NCI-H748 (cell line): ENCODE results near the gene STIMATE.

Experiments
- DNase-seq: peaks from one replicate; lab custom pipeline; 2025; ENCODE audit not compliant: unreplicated experiment; lab: John Stamatoyannopoulos, UW

STIMATE gene

DNA sequence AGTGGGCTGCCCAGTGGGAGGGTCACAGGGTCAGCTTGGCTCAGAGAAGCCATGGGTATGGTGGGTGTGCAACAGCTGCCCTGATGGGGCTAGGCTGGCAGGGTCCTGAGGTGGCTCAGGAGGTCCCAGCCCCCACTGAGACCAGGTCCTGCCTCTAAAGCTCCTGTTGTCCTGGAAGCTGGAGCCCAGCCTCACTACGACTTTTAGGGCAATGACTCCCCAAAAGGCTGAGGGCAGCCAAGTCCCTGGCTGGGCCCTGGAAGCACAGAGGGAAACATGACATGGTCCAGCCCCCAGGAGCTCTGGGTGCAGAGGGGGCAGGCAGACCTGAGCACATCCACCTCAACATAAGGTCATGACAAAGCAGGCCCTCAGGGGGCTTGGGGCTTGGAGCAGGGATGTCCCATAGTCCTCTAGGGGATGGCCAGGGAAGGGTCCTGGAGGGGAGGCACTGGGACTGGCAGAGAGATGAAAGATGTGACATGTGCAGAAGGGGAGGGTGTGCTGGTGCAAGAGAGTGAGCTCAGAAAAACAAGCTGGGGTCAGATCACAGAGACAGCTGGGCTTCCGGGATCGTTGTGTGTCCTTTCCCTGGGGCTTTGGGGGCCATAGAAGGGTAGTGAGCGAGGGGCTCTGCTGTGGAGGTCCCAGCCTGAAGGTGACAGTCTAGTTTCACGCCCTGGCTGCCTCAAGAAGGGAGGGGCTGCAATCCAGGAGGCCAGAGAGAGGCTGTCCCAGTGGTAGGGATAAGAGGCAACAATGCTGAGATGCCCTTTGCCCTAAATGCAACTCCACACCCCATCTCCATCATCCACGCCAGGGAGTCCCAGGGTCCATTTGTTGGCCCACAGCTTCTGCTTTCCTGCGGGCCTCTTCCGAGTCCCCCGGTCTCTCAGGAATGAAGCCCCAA, 103.4 kb downstream of the STIMATE start:
- DNase-seq: no peak

DNA sequence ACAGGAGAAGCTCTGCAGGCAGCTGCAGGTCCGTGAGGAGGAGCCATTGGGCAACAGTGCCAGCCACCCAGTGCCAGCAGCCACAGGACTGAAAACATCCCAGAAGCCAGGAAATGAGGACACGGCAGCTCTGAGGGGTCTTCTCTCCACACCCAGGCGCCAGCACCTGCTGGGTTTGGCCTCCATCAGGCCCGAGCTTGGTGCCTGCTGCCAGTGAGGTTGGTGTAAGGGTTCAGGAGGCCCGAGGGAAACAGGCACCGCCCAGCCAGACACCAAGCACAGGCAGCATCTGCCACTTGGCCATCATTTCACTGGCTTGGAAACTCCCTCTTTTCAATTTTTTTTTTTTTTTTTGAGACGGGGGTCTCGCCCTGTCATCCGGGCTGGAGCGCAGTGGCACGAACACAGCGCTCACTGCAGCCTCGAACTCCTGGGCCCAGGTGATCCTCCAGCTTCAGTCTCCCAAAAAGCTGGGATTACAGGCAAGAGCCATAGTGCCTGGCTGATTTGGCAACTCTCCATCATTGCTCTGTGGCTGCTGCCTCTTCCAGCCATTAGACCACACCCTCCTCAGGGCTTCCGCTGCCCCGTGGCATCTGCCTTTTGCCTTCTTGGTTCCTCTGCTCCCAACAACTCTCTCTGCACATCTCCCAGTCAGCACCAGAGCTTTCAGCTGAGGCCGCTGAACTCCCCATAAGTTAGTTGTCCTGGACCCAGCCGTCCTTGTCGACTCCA, 104.2 kb downstream of the STIMATE start:
- peak; percentile 7 for DNase-seq

DNA sequence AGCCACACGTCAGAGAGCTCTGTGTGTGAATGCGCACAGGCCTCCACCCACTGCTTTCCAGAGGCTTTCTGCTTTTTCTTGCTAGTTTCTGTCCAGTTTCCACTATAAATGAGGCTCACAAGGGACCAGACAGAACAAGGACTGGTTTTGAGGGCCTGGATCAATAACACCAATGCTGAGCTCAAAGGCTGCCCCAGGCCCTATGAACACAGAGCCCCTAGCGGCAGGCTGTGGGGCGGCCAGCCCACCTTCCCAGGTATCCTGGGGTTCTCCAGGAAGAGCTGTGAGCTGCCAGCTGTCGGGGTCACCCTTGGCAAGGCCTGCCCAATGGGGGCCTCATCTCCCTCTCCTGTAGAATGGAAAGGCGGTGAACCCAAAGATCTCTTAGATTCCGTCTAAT, 104.9 kb downstream of the STIMATE start:
- no peak for DNase-seq

DNA sequence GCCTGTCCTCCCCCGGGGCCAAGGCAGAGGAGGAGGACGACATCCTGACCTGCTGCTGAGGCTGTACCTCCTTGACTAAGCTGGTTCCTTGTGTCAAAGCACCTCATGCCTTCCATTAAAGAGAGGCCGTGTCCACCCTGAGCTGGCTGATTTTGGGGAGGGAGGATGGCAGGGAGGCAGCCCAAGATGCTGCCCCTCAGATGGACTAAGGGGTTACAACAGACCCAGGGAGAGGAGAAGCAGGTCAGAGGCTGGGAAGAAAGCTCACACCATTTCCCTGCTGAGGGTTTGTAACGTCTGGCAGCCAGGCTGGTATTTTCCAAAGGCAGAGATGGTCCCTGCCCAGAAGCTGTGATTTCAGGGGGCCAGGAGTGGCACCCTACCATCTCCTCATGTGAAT, 105.4 kb downstream of the STIMATE start:
- DNase-seq: no peak

DNA sequence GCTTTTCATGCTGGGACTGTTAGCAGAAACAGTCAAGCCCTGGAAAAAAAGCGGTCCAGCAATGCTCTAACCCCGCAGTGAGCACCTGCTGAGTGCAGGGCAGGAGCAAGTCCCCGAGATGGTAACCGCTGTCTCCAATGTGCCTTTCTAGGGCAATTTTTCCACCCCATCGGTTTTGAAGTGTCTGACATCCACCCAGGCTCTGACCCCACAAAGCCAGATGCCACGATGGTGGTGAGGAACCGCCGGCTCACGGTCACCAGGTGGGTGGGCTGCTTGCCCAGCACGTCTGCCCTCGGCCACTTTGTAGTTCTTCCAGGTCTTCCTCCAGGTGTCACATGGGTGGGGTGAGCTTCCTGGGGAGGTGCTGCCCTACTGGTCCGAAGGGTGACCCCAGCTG, 106.0 kb downstream of the STIMATE start:
- no peak for DNase-seq

DNA sequence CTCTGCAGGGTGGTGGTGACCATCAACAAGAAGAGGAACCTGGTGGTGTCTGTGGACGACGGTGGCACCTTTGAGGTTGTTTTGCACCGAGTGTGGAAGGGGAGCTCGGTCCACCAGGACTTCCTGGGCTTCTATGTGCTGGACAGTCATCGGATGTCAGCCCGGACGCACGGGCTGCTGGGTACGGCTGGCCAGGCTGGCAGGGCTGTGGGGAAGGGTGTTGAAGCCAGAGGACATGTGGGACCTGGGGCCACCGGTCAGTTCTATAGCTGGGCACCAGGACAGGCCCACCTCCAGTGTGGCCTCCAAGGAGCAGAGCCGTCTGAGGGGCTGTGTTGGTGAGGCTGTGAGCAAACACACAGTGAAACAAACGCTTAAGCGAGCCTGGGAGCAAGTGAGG, 106.6 kb downstream of the STIMATE start:
- DNase-seq: no peak

DNA sequence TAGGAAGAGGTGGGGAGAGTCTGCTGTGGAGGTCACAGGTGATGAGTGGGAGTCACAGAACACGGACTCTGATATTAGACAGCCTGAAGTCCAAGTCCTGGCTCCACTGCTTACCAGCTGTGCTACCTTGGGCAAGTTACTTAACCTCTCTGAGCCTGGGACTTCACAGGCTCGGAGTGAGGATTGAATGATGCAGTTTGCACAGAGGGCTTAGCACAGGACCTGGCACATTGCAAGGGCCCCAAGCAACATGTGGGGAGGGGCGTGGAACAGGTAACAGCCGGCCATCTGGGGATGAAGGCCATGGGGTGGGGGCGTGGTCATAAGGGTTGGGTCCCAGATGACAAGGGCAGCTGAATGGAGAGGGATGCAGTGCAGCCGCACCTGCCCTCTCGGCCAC, 107.0 kb downstream of the STIMATE start:
- DNase-seq: no peak

DNA sequence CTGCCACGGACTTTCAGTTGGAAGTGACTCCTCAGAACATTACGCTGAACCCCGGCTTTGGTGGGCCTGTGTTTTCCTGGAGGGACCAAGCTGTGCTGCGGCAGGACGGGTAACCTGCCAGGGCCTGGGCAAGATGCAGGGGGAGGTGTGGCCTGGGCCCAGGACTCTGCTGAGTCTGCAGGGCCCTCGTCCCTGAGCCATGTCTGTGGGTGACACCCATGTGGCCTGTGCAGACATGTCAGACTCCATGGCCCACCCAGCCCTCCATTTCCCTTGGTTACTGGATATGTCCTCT, 107.7 kb downstream of the STIMATE start:
- no peak for DNase-seq

DNA sequence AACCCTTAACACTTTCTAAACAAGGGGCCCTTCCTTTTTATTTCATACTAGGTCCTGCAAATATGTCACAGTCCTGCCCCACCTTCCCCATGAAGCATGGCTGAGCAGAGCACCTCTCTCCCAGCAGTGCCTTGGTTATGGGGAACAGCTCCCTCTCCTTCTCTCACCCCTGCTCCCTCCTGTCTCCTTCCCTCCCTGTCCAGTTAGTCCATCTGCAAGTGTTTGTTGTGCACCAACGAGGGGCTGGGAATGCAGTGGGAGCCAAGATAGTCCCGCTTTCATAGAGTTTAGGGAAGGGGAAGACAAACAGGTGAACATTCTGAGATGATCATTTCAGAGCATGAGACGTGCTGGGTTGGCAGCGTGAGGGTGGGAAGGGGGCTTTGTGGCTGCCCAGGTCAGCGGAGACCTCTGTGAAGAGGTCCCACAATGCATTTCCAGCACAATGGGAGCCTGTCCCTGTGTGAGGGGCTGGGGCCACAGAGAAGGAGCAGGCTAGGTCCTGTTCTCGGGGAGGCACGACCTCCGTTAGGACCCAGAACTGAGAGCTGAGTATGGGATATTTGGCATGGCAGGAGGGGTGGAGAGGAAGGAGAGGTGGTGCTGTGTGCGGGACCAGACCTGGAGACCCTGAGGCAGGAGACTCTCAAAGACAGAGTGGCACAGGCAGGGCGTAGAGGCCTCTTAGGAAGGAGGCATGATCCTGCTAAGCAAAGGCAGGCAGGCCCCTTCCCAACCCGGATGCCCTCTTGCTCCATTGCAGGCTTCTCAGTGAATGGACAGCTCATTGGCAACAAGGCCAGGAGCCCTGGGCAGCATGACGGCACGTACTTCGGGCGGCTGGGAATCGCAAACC, 108.2 kb downstream of the STIMATE start:
- no peak for DNase-seq

DNA sequence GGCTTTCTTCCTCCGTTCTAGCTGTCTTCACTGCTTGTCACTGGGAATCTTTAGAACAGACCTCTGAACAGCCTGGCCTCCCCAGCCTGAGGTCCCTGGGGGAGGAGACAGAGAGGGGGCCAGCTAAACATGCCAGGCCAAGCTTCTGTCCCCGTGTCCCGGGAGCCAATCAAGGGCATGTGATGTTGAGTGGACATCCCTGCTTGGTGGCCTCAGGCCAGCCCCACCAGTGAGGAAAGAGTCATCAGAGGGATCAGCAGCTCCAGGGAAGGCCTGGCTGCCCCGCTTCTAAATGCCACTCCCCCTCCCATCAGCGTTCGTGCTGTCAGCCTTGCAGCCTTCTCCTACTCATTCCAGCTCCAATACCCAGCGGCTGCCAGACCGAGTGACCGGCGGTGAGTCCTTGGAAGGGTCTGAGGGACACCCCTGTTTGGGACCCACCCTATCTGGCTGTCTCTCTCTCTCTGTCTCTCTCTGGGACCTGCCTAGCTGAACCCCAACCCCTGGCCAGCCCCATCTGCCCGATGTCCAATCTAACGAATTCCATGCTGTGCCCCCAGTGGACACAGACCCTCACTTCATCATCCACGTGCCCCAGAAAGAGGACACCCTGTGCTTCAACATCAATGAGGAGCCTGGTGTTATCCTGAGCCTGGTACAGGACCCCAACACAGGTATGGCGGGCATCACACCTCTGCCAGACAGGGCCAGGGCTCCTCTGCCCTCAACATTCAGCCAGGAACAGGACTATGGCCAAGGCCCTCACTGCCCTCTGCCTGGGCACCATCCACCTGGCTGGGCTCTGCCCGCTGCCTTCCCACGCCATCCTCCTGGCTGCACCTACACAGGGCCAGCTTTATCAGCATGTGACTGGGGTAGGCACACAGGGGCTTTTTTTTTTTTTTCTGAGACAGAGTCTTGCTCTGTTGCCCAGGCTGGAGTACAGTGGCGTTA, 109.4 kb downstream of the STIMATE start:
- no peak for DNase-seq

DNA sequence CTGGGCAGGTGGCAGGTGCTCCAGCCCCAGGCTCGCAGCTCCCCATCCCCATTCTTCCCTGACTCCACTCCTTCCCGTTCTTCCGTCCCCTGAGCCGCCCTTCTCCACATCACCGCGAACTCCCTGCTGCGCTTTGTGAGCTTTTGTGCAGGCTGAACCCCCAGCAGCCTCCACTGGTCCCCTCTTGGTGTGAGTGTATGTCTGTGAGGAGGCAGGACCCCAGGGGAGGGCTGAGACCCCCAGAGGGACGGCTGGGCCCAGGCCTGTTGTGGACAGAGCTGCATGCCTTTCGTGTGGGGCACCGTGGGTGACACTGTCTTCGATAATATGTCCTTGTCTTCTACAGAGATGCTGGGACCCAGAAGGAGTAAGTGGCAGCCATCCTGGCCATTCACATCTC, 110.1 kb downstream of the STIMATE start:
- no peak for DNase-seq
